ENCODE results near the gene ERCC4. TPM values are rescaled to one million over a fixed set of nuclear protein-coding genes. Genes with fewer than 3 reads are reported as not detected.

The ERCC4 gene
- total and polyA plus RNA-seq, 2 donors (not counting 1 experiment from before 2014, with no cell fraction given): 5.9 to 10.6 TPM

GRCh38 chr16:13909069-13909468 is 10.9 kb upstream of the ERCC4 start:
- Histone ChIP-seq H4K20me1 (ENCODE audit: control insufficient read depth, extremely low read depth, insufficient read depth, low read length) (no peaks in the 10 kb centered on the region), H3K27ac (ENCODE audit: insufficient read depth, low read length) (no peak overlapping the region), H3K4me1 (ENCODE audit: control insufficient read depth, extremely low read depth, insufficient read depth, low read length) (no peaks in the 10 kb centered on the region), H3K4me3 (replicated peaks in 1 of 4; ENCODE audit: control extremely low read depth in 1 of 4, insufficient read depth in 1 of 4, low read depth in 3 of 4, low read length in 4 of 4) (no peak overlapping the region), H3K27me3 (ENCODE audit: control insufficient read depth, insufficient read depth, low read length) (no peaks in the 10 kb centered on the region), H3K79me2 (ENCODE audit: control insufficient read depth, insufficient read depth, low read length) (no peaks in the 10 kb centered on the region), H2AFZ (ENCODE audit: low read length) (no peak overlapping the region), H3K9me3 (ENCODE audit: control insufficient read depth, insufficient read depth, low read depth, low read length) (no peaks in the 10 kb centered on the region), H3K4me2 (ENCODE audit: extremely low read depth, insufficient read depth, low read length) (no peak overlapping the region), H3K36me3 (ENCODE audit: control insufficient read depth, insufficient read depth, low read length) (no peaks in the 10 kb centered on the region), H3K9ac (ENCODE audit: insufficient read depth, low read length) (no peak overlapping the region)
- DNase-seq (ENCODE audit: low read depth in 2 of 2): no peak
- TF ChIP-seq, protein P1, sequence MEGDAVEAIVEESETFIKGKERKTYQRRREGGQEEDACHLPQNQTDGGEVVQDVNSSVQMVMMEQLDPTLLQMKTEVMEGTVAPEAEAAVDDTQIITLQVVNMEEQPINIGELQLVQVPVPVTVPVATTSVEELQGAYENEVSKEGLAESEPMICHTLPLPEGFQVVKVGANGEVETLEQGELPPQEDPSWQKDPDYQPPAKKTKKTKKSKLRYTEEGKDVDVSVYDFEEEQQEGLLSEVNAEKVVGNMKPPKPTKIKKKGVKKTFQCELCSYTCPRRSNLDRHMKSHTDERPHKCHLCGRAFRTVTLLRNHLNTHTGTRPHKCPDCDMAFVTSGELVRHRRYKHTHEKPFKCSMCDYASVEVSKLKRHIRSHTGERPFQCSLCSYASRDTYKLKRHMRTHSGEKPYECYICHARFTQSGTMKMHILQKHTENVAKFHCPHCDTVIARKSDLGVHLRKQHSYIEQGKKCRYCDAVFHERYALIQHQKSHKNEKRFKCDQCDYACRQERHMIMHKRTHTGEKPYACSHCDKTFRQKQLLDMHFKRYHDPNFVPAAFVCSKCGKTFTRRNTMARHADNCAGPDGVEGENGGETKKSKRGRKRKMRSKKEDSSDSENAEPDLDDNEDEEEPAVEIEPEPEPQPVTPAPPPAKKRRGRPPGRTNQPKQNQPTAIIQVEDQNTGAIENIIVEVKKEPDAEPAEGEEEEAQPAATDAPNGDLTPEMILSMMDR (conservative IDR thresholded peaks at IDR 0.05 in 1 of 2, IDR thresholded peaks at IDR 0.05 in 1 of 2; ENCODE audit: low read depth in 1 of 2, low read length in 2 of 2): no peak
- no peak for TF ChIP-seq EZH2 (IDR thresholded peaks at IDR 0.05; ENCODE audit: low read length, missing control alignments)

DNA sequence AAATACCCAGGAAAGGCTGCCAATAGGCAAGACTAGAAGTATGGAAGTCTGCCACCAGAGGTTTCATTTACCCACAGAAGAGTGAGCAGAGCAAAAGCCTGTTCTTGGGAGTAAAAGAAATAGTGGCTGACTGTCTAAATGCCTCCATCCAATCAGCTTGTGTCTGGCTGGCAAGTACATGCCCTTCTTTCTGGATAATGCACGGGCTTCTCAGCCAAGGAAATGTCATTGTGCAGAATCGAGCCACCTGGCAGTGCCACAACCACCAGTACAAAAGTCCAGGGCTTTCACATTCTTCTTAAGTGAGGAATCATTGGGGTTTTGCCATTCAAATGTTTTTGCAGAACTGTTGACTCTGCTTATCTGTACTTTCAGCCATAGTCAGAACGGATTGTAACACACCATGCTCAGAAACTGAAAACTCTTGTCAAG is 10.1 kb upstream of the ERCC4 start:
- peak; percentile 93 to 98 for DNase-seq (ENCODE audit: low read depth in 2 of 2)

GRCh38 chr16:13911306-13911705 is 8.6 kb upstream of the ERCC4 start:
- Histone ChIP-seq H3K4me3 (replicated peaks in 1 of 4; ENCODE audit: control extremely low read depth in 1 of 4, insufficient read depth in 1 of 4, low read depth in 3 of 4, low read length in 4 of 4) (no peak overlapping the region), H3K9me3 (ENCODE audit: control insufficient read depth, insufficient read depth, low read depth, low read length) (no peaks in the 10 kb centered on the region), H2AFZ (ENCODE audit: low read length) (no peak overlapping the region), H3K27me3 (ENCODE audit: control insufficient read depth, insufficient read depth, low read length) (no peaks in the 10 kb centered on the region), H3K4me1 (ENCODE audit: control insufficient read depth, extremely low read depth, insufficient read depth, low read length) (no peaks in the 10 kb centered on the region), H3K4me2 (ENCODE audit: extremely low read depth, insufficient read depth, low read length) (no peak overlapping the region), H4K20me1 (ENCODE audit: control insufficient read depth, extremely low read depth, insufficient read depth, low read length) (no peaks in the 10 kb centered on the region), H3K79me2 (ENCODE audit: control insufficient read depth, insufficient read depth, low read length) (no peaks in the 10 kb centered on the region), H3K9ac (ENCODE audit: insufficient read depth, low read length) (no peak overlapping the region), H3K36me3 (ENCODE audit: control insufficient read depth, insufficient read depth, low read length) (no peaks in the 10 kb centered on the region), H3K27ac (ENCODE audit: insufficient read depth, low read length) (no peak overlapping the region)
- no peak for DNase-seq (ENCODE audit: low read depth in 2 of 2)
- TF ChIP-seq EZH2 (IDR thresholded peaks at IDR 0.05; ENCODE audit: low read length, missing control alignments): no peak
- TF ChIP-seq, protein P1 (conservative IDR thresholded peaks at IDR 0.05 in 1 of 2, IDR thresholded peaks at IDR 0.05 in 1 of 2; ENCODE audit: low read depth in 1 of 2, low read length in 2 of 2): no peak

More for the DNA sequence above, 10.1 kb upstream of the ERCC4 start:
- Histone ChIP-seq H3K27me3 (ENCODE audit: control insufficient read depth, insufficient read depth, low read length) (no peaks in the 10 kb centered on the region), H4K20me1 (ENCODE audit: control insufficient read depth, extremely low read depth, insufficient read depth, low read length) (no peaks in the 10 kb centered on the region), H3K79me2 (ENCODE audit: control insufficient read depth, insufficient read depth, low read length) (no peaks in the 10 kb centered on the region), H3K4me3 (replicated peaks in 1 of 4; ENCODE audit: control extremely low read depth in 1 of 4, insufficient read depth in 1 of 4, low read depth in 3 of 4, low read length in 4 of 4) (no peak overlapping the region), H3K9me3 (ENCODE audit: control insufficient read depth, insufficient read depth, low read depth, low read length) (no peaks in the 10 kb centered on the region), H3K9ac (ENCODE audit: insufficient read depth, low read length) (no peak overlapping the region), H2AFZ (ENCODE audit: low read length) (no peak overlapping the region), H3K4me2 (ENCODE audit: extremely low read depth, insufficient read depth, low read length) (no peak overlapping the region), H3K36me3 (ENCODE audit: control insufficient read depth, insufficient read depth, low read length) (no peaks in the 10 kb centered on the region), H3K4me1 (ENCODE audit: control insufficient read depth, extremely low read depth, insufficient read depth, low read length) (no peaks in the 10 kb centered on the region), H3K27ac (ENCODE audit: insufficient read depth, low read length) (no peak overlapping the region)
- TF ChIP-seq EZH2 (IDR thresholded peaks at IDR 0.05; ENCODE audit: low read length, missing control alignments): no peak
- TF ChIP-seq, protein P1 (conservative IDR thresholded peaks at IDR 0.05 in 1 of 2, IDR thresholded peaks at IDR 0.05 in 1 of 2; ENCODE audit: low read depth in 1 of 2, low read length in 2 of 2): peak in 1 of 2 donors; percentile 16
